H9 (cell line): ENCODE data around the gene USP34. TPM values are rescaled to one million over a fixed set of nuclear protein-coding genes. Genes with fewer than 3 reads are reported as not detected.

Source experiments
- DNase-seq: peaks from one replicate; pipeline ENCODE4 v3.0.0-alpha.2; 2017
- H2AFZ ChIP-seq: one replicate; pipeline ENCODE4 v1.6.1; 2013; ENCODE audit warnings: mild to moderate bottlenecking, low read length, control low read depth, moderate library complexity
- H2AK5ac ChIP-seq: 2 replicates; pipeline ENCODE4 v1.6.1; 2013; ENCODE audit warnings: low read length, control low read depth, mixed read lengths; ENCODE audit not compliant: insufficient read length
- H2BK120ac ChIP-seq: one replicate; pipeline ENCODE4 v1.6.1; 2013; ENCODE audit warnings: low read depth, mild to moderate bottlenecking, low read length, control low read depth, inconsistent platforms; ENCODE audit not compliant: poor library complexity, severe bottlenecking
- H2BK12ac ChIP-seq: 2 replicates; pipeline ENCODE4 v1.6.1; 2013; ENCODE audit warnings: low read length, control low read depth, mixed read lengths, low read depth; ENCODE audit not compliant: insufficient read length
- H2BK15ac ChIP-seq: 2 replicates; pipeline ENCODE4 v1.6.1; 2013; ENCODE audit warnings: low read depth, low read length, control low read depth
- H2BK20ac ChIP-seq: one replicate; pipeline ENCODE4 v1.6.1; 2013; ENCODE audit warnings: low read depth, mild to moderate bottlenecking, low read length, control low read depth, inconsistent platforms; ENCODE audit not compliant: poor library complexity, severe bottlenecking
- H2BK5ac ChIP-seq: 2 replicates; pipeline ENCODE4 v1.6.1; 2013; ENCODE audit warnings: low read length, control low read depth, mixed read lengths; ENCODE audit not compliant: insufficient read length
- H3K14ac ChIP-seq: 2 replicates; pipeline ENCODE4 v1.6.1; 2013; ENCODE audit warnings: low read length, control low read depth; ENCODE audit not compliant: insufficient read depth
- H3K18ac ChIP-seq: 2 replicates; pipeline ENCODE4 v1.6.1; 2013; ENCODE audit warnings: low read depth, mild to moderate bottlenecking, mixed read lengths, low read length, control low read depth; ENCODE audit not compliant: insufficient read length
- H3K23ac ChIP-seq: 2 replicates; pipeline ENCODE4 v1.6.1; 2013; ENCODE audit warnings: low read length, control low read depth, mixed read lengths, low read depth; ENCODE audit not compliant: insufficient read length
- H3K23me2 ChIP-seq: 2 replicates; pipeline ENCODE4 v1.6.1; 2013; ENCODE audit warnings: low read depth, mild to moderate bottlenecking, mixed read lengths, low read length, control low read depth; ENCODE audit not compliant: insufficient read length, poor library complexity, severe bottlenecking
- H3K27ac ChIP-seq: 2 replicates; pipeline ENCODE4 v1.5.1; 2013; ENCODE audit warnings: low read length, control low read depth, mixed read lengths, low read depth; ENCODE audit not compliant: insufficient read length
- H3K27me3 ChIP-seq: 2 replicates; pipeline ENCODE4 v1.6.1; 2013; ENCODE audit warnings: low read length, control low read depth, inconsistent platforms; ENCODE audit not compliant: insufficient read depth
- H3K4ac ChIP-seq: 2 replicates; pipeline ENCODE4 v1.6.1; 2013; ENCODE audit warnings: low read depth, mild to moderate bottlenecking, control low read depth, inconsistent platforms, low read length, moderate library complexity
- H3K4me1 ChIP-seq: 2 replicates; pipeline ENCODE4 v1.6.1; 2013; ENCODE audit warnings: low read length, control low read depth, inconsistent platforms; ENCODE audit not compliant: insufficient read depth
- H3K4me2 ChIP-seq: 2 replicates; pipeline ENCODE4 v1.6.1; 2013; ENCODE audit warnings: low read length, control low read depth, mixed read lengths; ENCODE audit not compliant: insufficient read length, insufficient read depth
- H3K56ac ChIP-seq: 2 replicates; pipeline ENCODE4 v1.6.1; 2013; ENCODE audit warnings: low read depth, mild to moderate bottlenecking, mixed read lengths, low read length, control low read depth; ENCODE audit not compliant: insufficient read length
- H3K79me1 ChIP-seq: 2 replicates; pipeline ENCODE4 v1.6.1; 2013; ENCODE audit warnings: low read depth, mild to moderate bottlenecking, moderate library complexity, low read length, control low read depth, inconsistent platforms; ENCODE audit not compliant: insufficient read depth, poor library complexity, severe bottlenecking
- H3K79me2 ChIP-seq: 2 replicates; pipeline ENCODE4 v1.6.1; 2013; ENCODE audit warnings: low read length, control low read depth, inconsistent platforms; ENCODE audit not compliant: insufficient read depth
- H3K9ac ChIP-seq: 2 replicates; pipeline ENCODE4 v1.6.1; 2013; ENCODE audit warnings: low read length, control low read depth, mixed read lengths; ENCODE audit not compliant: insufficient read length; ENCODE audit errors: extremely low read depth
- H3K9me3 ChIP-seq: one replicate; pipeline ENCODE4 v1.6.1; 2013; ENCODE audit warnings: low read depth, low read length, inconsistent platforms; ENCODE audit not compliant: control insufficient read depth
- H3T11ph ChIP-seq: one replicate; pipeline ENCODE4 v1.6.1; 2013; ENCODE audit warnings: mild to moderate bottlenecking, low read length, control low read depth, inconsistent platforms
- H4K20me1 ChIP-seq: one replicate; pipeline ENCODE4 v1.6.1; 2013; ENCODE audit not compliant: control insufficient read depth, insufficient read length, insufficient read depth
- H4K5ac ChIP-seq: 2 replicates; pipeline ENCODE4 v1.6.1; 2013; ENCODE audit warnings: low read depth, mild to moderate bottlenecking, mixed read lengths, low read length, control low read depth; ENCODE audit not compliant: insufficient read length
- H4K8ac ChIP-seq: replicated peaks from 2 replicates; pipeline ENCODE4 v1.6.1; 2013; ENCODE audit warnings: low read length, control low read depth, mixed read lengths, low read depth; ENCODE audit not compliant: insufficient read length
- H4K91ac ChIP-seq: 2 replicates; pipeline ENCODE4 v1.6.1; 2013; ENCODE audit warnings: low read depth, mild to moderate bottlenecking, moderate library complexity, mixed read lengths, low read length, control low read depth; ENCODE audit not compliant: insufficient read length
- H3K27ac Mint-ChIP-seq, 3 experiments: 2 replicates in 2 of 3; 3 replicates in 1 of 3; pipeline ENCODE4 v1.8.0; 2020 to 2021; ENCODE audit warnings: mixed read lengths in 3 of 3, mild to moderate bottlenecking in 1 of 3, moderate library complexity in 1 of 3
- H3K27me3 Mint-ChIP-seq: 2 replicates; pipeline ENCODE4 v1.8.0; 2021; ENCODE audit warnings: low read depth, mild to moderate bottlenecking, moderate library complexity, mixed read lengths
- H3K36me3 Mint-ChIP-seq, 3 experiments: 2 replicates in 2 of 3; 3 replicates in 1 of 3; pipeline ENCODE4 v1.8.0; 2020 to 2021; ENCODE audit warnings: low read depth in 3 of 3, mixed read lengths in 3 of 3; ENCODE audit not compliant: insufficient read depth in 1 of 3
- H3K4me1 Mint-ChIP-seq, 2 experiments: 2 replicates each; pipeline ENCODE4 v1.8.0; 2020; ENCODE audit warnings: mixed read lengths in 2 of 2
- H3K4me3 Mint-ChIP-seq, 2 experiments: 2 replicates in 1 of 2; 3 replicates in 1 of 2; pipeline ENCODE4 v1.8.0; 2020 to 2021; ENCODE audit warnings: mild to moderate bottlenecking in 2 of 2, mixed read lengths in 2 of 2, moderate library complexity in 1 of 2
- H3K9me3 Mint-ChIP-seq, 2 experiments: 2 replicates in 1 of 2; 3 replicates in 1 of 2; pipeline ENCODE4 v1.8.0; 2020; ENCODE audit warnings: mild to moderate bottlenecking in 2 of 2, mixed read lengths in 2 of 2, moderate library complexity in 1 of 2
- WGBS: extraction: QIAGEN DNeasy Blood & Tissue Kit; methylation state at CpG from one replicate; pipeline ENCODE4 v1.1.7; 2013; ENCODE audit warnings: missing lambda C conversion rate, low lambda C conversion rate, mixed read lengths; ENCODE audit not compliant: insufficient read length; ENCODE audit errors: extremely low coverage; 5-methylcytosine and 5-hydroxymethylcytosine counted together
- total RNA-seq: library from RNA; stranded (reverse); gene quantifications from 2 replicates; pipeline ENCODE4 v1.2.1, GENCODE V29; 2021
- TF ChIP-seq, protein P1 (sequence below): fragments of 200-600 bp; sonication (generic); conservative IDR thresholded peaks from 3 replicates; pipeline ENCODE4 v1.8.0; 2021; ENCODE audit warnings: antibody characterized with exemption, mild to moderate bottlenecking

Gene USP34
- total RNA-seq, 1 experiment from 2014 or later: 93.9 TPM

DNA sequence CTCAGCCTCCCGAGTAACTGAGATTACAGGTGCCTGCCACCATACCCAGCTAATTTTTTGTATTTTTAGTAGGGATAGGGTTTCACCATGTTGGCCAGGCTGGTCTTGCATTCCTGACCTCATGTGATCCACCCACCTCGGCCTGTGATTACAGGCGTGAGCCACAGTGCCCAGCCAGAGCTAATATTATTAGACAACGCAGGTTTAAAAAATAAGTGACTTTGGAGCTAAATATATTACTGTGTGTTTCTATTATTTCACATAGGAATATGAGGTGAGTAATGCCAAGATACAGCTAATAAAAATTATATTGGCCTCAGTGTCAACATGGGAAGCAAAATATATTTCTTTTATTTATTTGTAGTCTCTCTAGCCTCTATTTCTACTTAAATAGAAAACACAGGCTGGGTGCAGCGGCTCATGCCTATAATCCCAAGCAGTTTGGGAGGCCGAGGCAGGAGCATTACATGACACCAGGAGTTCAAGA lies 188.7 kb downstream of the USP34 start:
- no peaks in the 10 kb centered on the region for H3K79me1 ChIP-seq
- H2BK15ac ChIP-seq: no peak overlapping the region
- H3K4me1 ChIP-seq: no peaks in the 10 kb centered on the region
- no peak overlapping the region for H3K4ac ChIP-seq
- no peaks in the 10 kb centered on the region for H3K9me3 ChIP-seq
- H3K27ac ChIP-seq: no peak overlapping the region
- H2AFZ ChIP-seq: no peak overlapping the region
- DNase-seq: no peak
- no peak overlapping the region for H3K18ac ChIP-seq
- H3K23me2 ChIP-seq: no peaks in the 10 kb centered on the region
- no peak overlapping the region for H3K23ac ChIP-seq
- no peak overlapping the region for H2BK120ac ChIP-seq
- no peak overlapping the region for H3K56ac ChIP-seq
- H3K9ac ChIP-seq: no peak overlapping the region
- peaks cover 13 to 59% (median 37%) of the 10 kb centered on the region in 3 experiments; a peak in 6 of 7 replicates for H3K36me3 Mint-ChIP-seq
- no peaks in the 10 kb centered on the region for H3K79me2 ChIP-seq
- H2BK12ac ChIP-seq: no peak overlapping the region
- peaks cover 7 to 12% of the 10 kb centered on the region in 2 experiments for H3K4me1 Mint-ChIP-seq
- H3K27me3 ChIP-seq: no peaks in the 10 kb centered on the region
- no peaks in the 10 kb centered on the region for H3K9me3 Mint-ChIP-seq
- no peaks in the 10 kb centered on the region for H4K20me1 ChIP-seq
- no peak overlapping the region for H2AK5ac ChIP-seq
- no peak overlapping the region for H4K8ac ChIP-seq
- no peak overlapping the region for H3K4me3 Mint-ChIP-seq
- WGBS: no CpG with 5 or more reads among the region's 6 CpGs
- no peak overlapping the region for H4K91ac ChIP-seq
- no peaks in the 10 kb centered on the region for H3K27me3 Mint-ChIP-seq
- no peak overlapping the region for H4K5ac ChIP-seq
- no peak overlapping the region for H2BK5ac ChIP-seq
- no peak overlapping the region for H3T11ph ChIP-seq
- H3K14ac ChIP-seq: no peak overlapping the region
- no peak overlapping the region for H2BK20ac ChIP-seq
- H3K27ac Mint-ChIP-seq: no peak overlapping the region
- TF ChIP-seq, protein P1, sequence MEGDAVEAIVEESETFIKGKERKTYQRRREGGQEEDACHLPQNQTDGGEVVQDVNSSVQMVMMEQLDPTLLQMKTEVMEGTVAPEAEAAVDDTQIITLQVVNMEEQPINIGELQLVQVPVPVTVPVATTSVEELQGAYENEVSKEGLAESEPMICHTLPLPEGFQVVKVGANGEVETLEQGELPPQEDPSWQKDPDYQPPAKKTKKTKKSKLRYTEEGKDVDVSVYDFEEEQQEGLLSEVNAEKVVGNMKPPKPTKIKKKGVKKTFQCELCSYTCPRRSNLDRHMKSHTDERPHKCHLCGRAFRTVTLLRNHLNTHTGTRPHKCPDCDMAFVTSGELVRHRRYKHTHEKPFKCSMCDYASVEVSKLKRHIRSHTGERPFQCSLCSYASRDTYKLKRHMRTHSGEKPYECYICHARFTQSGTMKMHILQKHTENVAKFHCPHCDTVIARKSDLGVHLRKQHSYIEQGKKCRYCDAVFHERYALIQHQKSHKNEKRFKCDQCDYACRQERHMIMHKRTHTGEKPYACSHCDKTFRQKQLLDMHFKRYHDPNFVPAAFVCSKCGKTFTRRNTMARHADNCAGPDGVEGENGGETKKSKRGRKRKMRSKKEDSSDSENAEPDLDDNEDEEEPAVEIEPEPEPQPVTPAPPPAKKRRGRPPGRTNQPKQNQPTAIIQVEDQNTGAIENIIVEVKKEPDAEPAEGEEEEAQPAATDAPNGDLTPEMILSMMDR: no peak
- no peak overlapping the region for H3K4me2 ChIP-seq
